Fibroblast of villous mesenchyme (primary cell): ENCODE data around the gene SORCS2. TPM values are rescaled to one million over a fixed set of nuclear protein-coding genes. Genes with fewer than 3 reads are reported as not detected.

Source experiments
- DNase-seq: peaks from one replicate; pipeline ENCODE4 v3.0.0-alpha.2; 2010; ENCODE audit warnings: low read depth
- H3K4me3 ChIP-seq: 2 replicates; pipeline ENCODE4 v1.5.1; 2011; ENCODE audit warnings: low read depth, mild to moderate bottlenecking, low read length
- CTCF ChIP-seq: IDR thresholded peaks from 2 replicates; pipeline ENCODE4 v1.5.1; 2012; ENCODE audit warnings: low read depth, mild to moderate bottlenecking, low read length; ENCODE audit not compliant: insufficient read depth
- total RNA-seq: library from RNA; depleted of rRNA; stranded (reverse); fragments of >200 nt; gene quantifications from 2 replicates; pipeline ENCODE4 v1.2.3, GENCODE V29; 2012

The SORCS2 gene
- total RNA-seq, 1 donor: under 0.01 TPM

- H3K4me3 ChIP-seq: no peak overlapping the region
- no peak for TF ChIP-seq CTCF
- no peak for DNase-seq
These were observed 373.1 kb downstream of the SORCS2 start for GRCh38 chr4:7565483-7565882.

GRCh38 chr4:7569810-7570783 lies 377.8 kb downstream of the SORCS2 start:
- no peak for DNase-seq
- TF ChIP-seq CTCF: no peak
- H3K4me3 ChIP-seq: no peak overlapping the region

- no peak for TF ChIP-seq CTCF
- no peak for DNase-seq
- no peak overlapping the region for H3K4me3 ChIP-seq
These were observed 378.7 kb downstream of the SORCS2 start for GRCh38 chr4:7571001-7571400.

- DNase-seq: no peak
- H3K4me3 ChIP-seq: no peak overlapping the region
- no peak for TF ChIP-seq CTCF
These were observed 379.4 kb downstream of the SORCS2 start for GRCh38 chr4:7571701-7572100.

- no peak for TF ChIP-seq CTCF
- DNase-seq: no peak
- no peak overlapping the region for H3K4me3 ChIP-seq
These were observed 380.6 kb downstream of the SORCS2 start for GRCh38 chr4:7572894-7573293.

- H3K4me3 ChIP-seq: no peak overlapping the region
- TF ChIP-seq CTCF: no peak
- no peak for DNase-seq
These were observed 381.3 kb downstream of the SORCS2 start for GRCh38 chr4:7573576-7574091.
